IMR-90 (cell line): Measurements from ENCODE around the gene ATG2A. TPM values are rescaled to one million over a fixed set of nuclear protein-coding genes. Genes with fewer than 3 reads are reported as not detected.
A peak's percentile ranks its signal among the peaks of the same experiment; 100 is the strongest.

Experiments used
- ATAC-seq: fragments of 200-7000 bp; cut with Tn5 transposase; 2 replicates; pipeline ENCODE4 v1.9.1; 2020; ENCODE audit warnings: low read depth, mild to moderate bottlenecking, moderate library complexity
- BruUV-seq: library from RNA; stranded (reverse); fragments of 400-500 nt; replicated peaks from 2 replicates; lab custom pipeline; 2021; lab: Mats Ljungman, UMichigan
- CTCF ChIA-PET: fragments of 300-600 bp; formaldehyde crosslinking; extraction: SDS; loops from one replicate; lab custom pipeline; 2021; ENCODE audit warnings: antibody characterized with exemption; lab: Yijun Ruan, JAX
- POLR2A ChIA-PET: fragments of 300-600 bp; sonication (Branson Sonifier 250); formaldehyde crosslinking; loops from one replicate; lab custom pipeline; 2022; ENCODE audit warnings: antibody characterized with exemption; ENCODE audit not compliant: unreplicated experiment; lab: Charles Lee
- DNase-seq: peaks from one replicate; pipeline ENCODE4 v3.0.0; 2013
- H2AFZ ChIP-seq: replicated peaks from 2 replicates; pipeline ENCODE3; 2013; ENCODE audit warnings: low read length, mild to moderate bottlenecking; ENCODE audit not compliant: poor library complexity
- H2AK5ac ChIP-seq: 2 replicates; pipeline ENCODE4 v1.6.1; 2013; ENCODE audit warnings: low read depth, low read length, inconsistent platforms
- H2AK9ac ChIP-seq: replicated peaks from 2 replicates; pipeline ENCODE3; 2013; ENCODE audit warnings: mild to moderate bottlenecking, low read depth, low read length, moderate library complexity; ENCODE audit not compliant: poor library complexity
- H2BK120ac ChIP-seq: 2 replicates; pipeline ENCODE4 v1.6.1; 2013; ENCODE audit warnings: low read depth, low read length, inconsistent platforms
- H2BK15ac ChIP-seq: 3 replicates; pipeline ENCODE4 v1.6.1; 2013; ENCODE audit warnings: low read depth, low read length, inconsistent platforms
- H2BK20ac ChIP-seq: 2 replicates; pipeline ENCODE4 v1.6.1; 2013; ENCODE audit warnings: low read depth, mild to moderate bottlenecking, inconsistent platforms, low read length, moderate library complexity
- H2BK5ac ChIP-seq: 2 replicates; pipeline ENCODE4 v1.6.1; 2013; ENCODE audit warnings: mild to moderate bottlenecking, low read depth, low read length, inconsistent platforms; ENCODE audit not compliant: poor library complexity, severe bottlenecking
- H3K14ac ChIP-seq: replicated peaks from 2 replicates; pipeline ENCODE4 v1.6.1; 2013; ENCODE audit warnings: low read depth, low read length, inconsistent platforms
- H3K18ac ChIP-seq: 2 replicates; pipeline ENCODE4 v1.6.1; 2013; ENCODE audit warnings: low read depth, low read length, control low read depth
- H3K23ac ChIP-seq: 2 replicates; pipeline ENCODE4 v1.6.1; 2013; ENCODE audit warnings: low read depth, low read length, inconsistent platforms
- H3K27ac ChIP-seq: 2 replicates; pipeline ENCODE4 v1.5.1; 2013; ENCODE audit warnings: mild to moderate bottlenecking, control low read depth, low read length; ENCODE audit not compliant: insufficient read depth
- H3K27me3 ChIP-seq: 2 replicates; pipeline ENCODE4 v1.6.1; 2013; ENCODE audit warnings: low read length; ENCODE audit not compliant: control insufficient read depth, insufficient read depth
- H3K36me3 ChIP-seq: 2 replicates; pipeline ENCODE4 v1.6.1; 2013; ENCODE audit warnings: low read length, mixed read lengths; ENCODE audit not compliant: control insufficient read depth, insufficient read depth
- H3K4ac ChIP-seq: 2 replicates; pipeline ENCODE4 v1.6.1; 2013; ENCODE audit warnings: low read depth, low read length, inconsistent platforms
- H3K4me1 ChIP-seq: 2 replicates; pipeline ENCODE4 v1.6.1; 2013; ENCODE audit warnings: low read length, mixed read lengths; ENCODE audit not compliant: control insufficient read depth, insufficient read depth
- H3K4me2 ChIP-seq: 2 replicates; pipeline ENCODE4 v1.6.1; 2013; ENCODE audit warnings: low read depth, mild to moderate bottlenecking, control low read depth, low read length, moderate library complexity
- H3K4me3 ChIP-seq: 2 replicates; pipeline ENCODE4 v1.5.1; 2013; ENCODE audit warnings: low read depth, mild to moderate bottlenecking, control low read depth, low read length, moderate library complexity; ENCODE audit not compliant: insufficient read depth
- H3K56ac ChIP-seq: 2 replicates; pipeline ENCODE4 v1.6.1; 2013; ENCODE audit warnings: low read length, inconsistent platforms; ENCODE audit not compliant: insufficient read depth; ENCODE audit errors: extremely low read depth
- H3K79me1 ChIP-seq, 2 experiments: 2 replicates each; pipeline ENCODE4 v1.6.1; 2013; ENCODE audit warnings: low read length in 2 of 2, inconsistent platforms in 1 of 2, low read depth in 1 of 2
- H3K9ac ChIP-seq: 2 replicates; pipeline ENCODE4 v1.6.1; 2013; ENCODE audit warnings: low read depth, low read length, control low read depth
- H3K9me1 ChIP-seq: 2 replicates; pipeline ENCODE4 v1.6.1; 2013; ENCODE audit warnings: low read length, inconsistent platforms; ENCODE audit not compliant: insufficient read depth
- H3K9me3 ChIP-seq: 2 replicates; pipeline ENCODE4 v1.6.1; 2013; ENCODE audit warnings: low read length; ENCODE audit not compliant: control insufficient read depth, insufficient read depth
- H4K20me1 ChIP-seq: 2 replicates; pipeline ENCODE4 v1.6.1; 2013; ENCODE audit warnings: low read length, inconsistent platforms; ENCODE audit not compliant: insufficient read depth
- H4K5ac ChIP-seq: 2 replicates; pipeline ENCODE4 v1.6.1; 2013; ENCODE audit warnings: mild to moderate bottlenecking, low read depth, low read length, control low read depth
- H4K8ac ChIP-seq, 2 experiments: 2 replicates each; pipeline ENCODE4 v1.6.1; 2013; ENCODE audit warnings: low read depth in 2 of 2, low read length in 2 of 2, control low read depth in 1 of 2, inconsistent platforms in 1 of 2
- H4K91ac ChIP-seq: 2 replicates; pipeline ENCODE4 v1.6.1; 2013; ENCODE audit warnings: low read depth, low read length, inconsistent platforms; ENCODE audit not compliant: insufficient read depth
- CEBPB ChIP-seq: IDR thresholded peaks from 2 replicates; pipeline ENCODE4 v1.6.1; 2012; ENCODE audit warnings: low read depth, low read length, improper control_type of control experiment
- CHD1 ChIP-seq: IDR thresholded peaks from 2 replicates; pipeline ENCODE4 v1.6.1; 2012; ENCODE audit warnings: low read depth, low read length, improper control_type of control experiment
- CTCF ChIP-seq: conservative IDR thresholded peaks from 2 replicates; pipeline ENCODE4 v1.5.1; 2012; ENCODE audit warnings: mild to moderate bottlenecking, low read depth, low read length, improper control_type of control experiment
- MAZ ChIP-seq: IDR thresholded peaks from 2 replicates; pipeline ENCODE4 v1.6.1; 2012; ENCODE audit warnings: low read depth, mild to moderate bottlenecking, low read length, improper control_type of control experiment, moderate library complexity, borderline replicate concordance
- RCOR1 ChIP-seq: IDR thresholded peaks from 2 replicates; pipeline ENCODE4 v1.6.1; 2012; ENCODE audit warnings: mild to moderate bottlenecking, low read length, improper control_type of control experiment; ENCODE audit not compliant: insufficient replicate concordance
- whole genome bisulfite sequencing, 2 experiments: methylation state at CpG; one replicate each; pipeline versions ENCODE4 v1.1.5 to v1.1.7; 2013; ENCODE audit warnings: missing lambda C conversion rate in 2 of 2; ENCODE audit not compliant: insufficient read length in 1 of 2; ENCODE audit errors: extremely low coverage in 2 of 2; 5-methylcytosine and 5-hydroxymethylcytosine counted together
- dilution Hi-C: fragments of 300-500 bp; cut with HindIII; formaldehyde crosslinking; loops from one replicate; pipeline ENCODE4 v1.14.3; 2018; ENCODE audit warnings: low sequenced_read_pairs; ENCODE audit not compliant: unreplicated experiment
- in situ Hi-C: fragments of 300-500 bp; cut with MboI; formaldehyde crosslinking; loops from 3 replicates; pipeline ENCODE4 v1.14.3; 2019; ENCODE audit warnings: low sequenced_read_pairs, inconsistent platforms, mixed read lengths
- intact Hi-C: fragments of 100-400 bp; cut with micrococcal nuclease; formaldehyde crosslinking; loops from 2 replicates; pipeline ENCODE4 v1.10.0; 2022
- polyA plus RNA-seq, 3 experiments: library from polyadenylated mRNA; depleted of rRNA; stranded (reverse); fragments of >200 nt; gene quantifications; 2 replicates each; pipeline ENCODE4 v1.2.3, GENCODE V29; 2012; ENCODE audit warnings: low replicate concordance in 1 of 3
- total RNA-seq: library from RNA; depleted of rRNA; stranded (reverse); fragments of >200 nt; gene quantifications from 2 replicates; pipeline ENCODE4 v1.2.3, GENCODE V29; 2012

Gene ATG2A
- total and polyA plus RNA-seq, 2 of the 4 experiments (the other 2 are of a cell fraction), result 3.2 to 10.5 TPM

- ATAC-seq (peak; percentile 5), DNase-seq (no peak)
- Histone ChIP-seq H4K91ac (peak overlapping the region; percentile 96), H3K23ac (peak overlapping the region; percentile 96), H4K8ac (peak overlapping the region; percentile 94 to 99), H3K9me3 (no peaks in the 10 kb centered on the region), H3K9ac (peak overlapping the region; percentile 69), H3K14ac (peak overlapping the region; percentile 98), H2AFZ (peak overlapping the region; percentile 36), H3K4me3 (no peak overlapping the region), H2BK15ac (peak overlapping the region; percentile 87), H3K56ac (peak overlapping the region; percentile 91), H3K4me1 (peaks cover 41% of the 10 kb centered on the region), H3K18ac (peak overlapping the region; percentile 53), H2BK5ac (peak overlapping the region; percentile 92), H2AK9ac (peak overlapping the region; percentile 96), H4K5ac (peak overlapping the region; percentile 71), H3K27ac (peak overlapping the region; percentile 97), H3K9me1 (peaks cover 34% of the 10 kb centered on the region), H2AK5ac (peak overlapping the region; percentile 99), H3K4ac (peak overlapping the region; percentile 97), H2BK120ac (peak overlapping the region; percentile 96), H2BK20ac (peak overlapping the region; percentile 96), H3K36me3 (peaks cover 13% of the 10 kb centered on the region), H3K27me3 (no peaks in the 10 kb centered on the region), H3K79me1 (peaks cover 11 to 78% of the 10 kb centered on the region in 2 experiments; a peak in 3 of 4 replicates), H3K4me2 (peak overlapping the region; percentile 17), H4K20me1 (peaks cover 60% of the 10 kb centered on the region)
- ChIA-PET POLR2A (no interaction called here), CTCF (interaction anchor here (0.8 to 0.9 kb wide), 2 partner anchors 13 to 31 kb away, joined by 3 read pairs; no protein-coding TSS in a partner anchor)
- dilution Hi-C loops (no loop called here), in situ Hi-C loops (no loop called here), intact Hi-C loops (loop anchor here (2.0 kb wide), 1 partner anchor 15 kb away; the partner anchor contains the start of gene EHD1)
- 19% methylated on average over 9 of the region's 9 CpGs; no CpG with 5 or more reads in 1 of the 2 experiments for WGBS, 2 experiments
- no peak for TF ChIP-seq RCOR1
- TF ChIP-seq CTCF, result no peak
- no peak for TF ChIP-seq CHD1
- TF ChIP-seq MAZ, result no peak
- no peak for TF ChIP-seq CEBPB
- BruUV-seq, result no TSS peak
Measured at GRCh38 chr11:64864135-64864472, 52.9 kb downstream of the ATG2A start.
